T-helper 1 cell treated with Interleukin-12 subunit alpha and Interleukin-12 subunit beta and Interleukin-4 antibody, amounts not matched to agents 30 ng/mL and 1 ng/mL, for 36 hours (primary cell): Measurements from ENCODE around the gene IMMP2L. TPM values are rescaled to one million over a fixed set of nuclear protein-coding genes. Genes with fewer than 3 reads are reported as not detected.

Experiments used
- intact Hi-C: fragments of 100-400 bp; cut with micrococcal nuclease; formaldehyde crosslinking; loops from one replicate; pipeline ENCODE4 v1.15.1; 2024
- total RNA-seq: library from RNA; stranded (reverse); gene quantifications from 2 replicates; pipeline ENCODE4 v1.2.3, GENCODE V29; 2022

The IMMP2L gene
- total RNA-seq, 1 donor from 2014 or later, result 10.4 TPM

DNA sequence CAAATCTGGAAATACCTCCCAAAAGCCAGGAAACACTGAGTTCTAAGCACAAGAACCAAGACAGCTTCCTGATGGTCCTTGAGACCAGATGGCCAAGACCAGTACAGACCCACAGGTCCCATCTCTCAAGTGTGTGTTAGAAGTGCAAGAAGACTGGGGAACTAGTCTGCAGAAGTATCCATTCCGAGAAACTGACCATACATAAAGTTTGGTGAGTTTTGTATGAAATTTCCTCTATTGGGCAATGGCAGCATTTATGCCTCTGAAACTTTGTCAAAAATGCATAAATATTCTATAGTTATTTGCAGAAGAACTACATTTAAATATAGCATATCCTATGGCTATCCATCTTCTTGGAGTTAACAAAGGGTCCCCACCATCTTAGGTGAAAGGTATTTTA, 333.9 kb downstream of the IMMP2L start:
- intact Hi-C loops, result no loop called here

DNA sequence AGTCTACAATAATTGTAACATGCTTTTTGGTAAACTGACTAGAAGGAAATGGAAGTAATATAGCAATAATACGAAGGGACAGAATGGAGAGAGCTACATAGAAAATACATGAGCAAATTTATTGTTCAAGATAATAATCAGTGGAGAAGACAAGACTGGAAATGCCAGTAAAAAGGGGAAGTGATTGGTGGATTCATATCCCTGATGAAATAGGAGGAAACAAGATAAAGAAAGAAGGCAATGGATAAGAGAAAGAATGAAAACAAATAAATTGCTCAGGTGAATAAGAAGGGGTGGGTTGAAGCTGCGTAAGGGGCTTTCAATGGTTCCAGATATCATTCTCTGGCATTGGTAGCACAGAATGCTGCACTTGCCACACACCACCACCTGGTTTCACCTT, 335.5 kb downstream of the IMMP2L start:
- intact Hi-C loops, result no loop called here

DNA sequence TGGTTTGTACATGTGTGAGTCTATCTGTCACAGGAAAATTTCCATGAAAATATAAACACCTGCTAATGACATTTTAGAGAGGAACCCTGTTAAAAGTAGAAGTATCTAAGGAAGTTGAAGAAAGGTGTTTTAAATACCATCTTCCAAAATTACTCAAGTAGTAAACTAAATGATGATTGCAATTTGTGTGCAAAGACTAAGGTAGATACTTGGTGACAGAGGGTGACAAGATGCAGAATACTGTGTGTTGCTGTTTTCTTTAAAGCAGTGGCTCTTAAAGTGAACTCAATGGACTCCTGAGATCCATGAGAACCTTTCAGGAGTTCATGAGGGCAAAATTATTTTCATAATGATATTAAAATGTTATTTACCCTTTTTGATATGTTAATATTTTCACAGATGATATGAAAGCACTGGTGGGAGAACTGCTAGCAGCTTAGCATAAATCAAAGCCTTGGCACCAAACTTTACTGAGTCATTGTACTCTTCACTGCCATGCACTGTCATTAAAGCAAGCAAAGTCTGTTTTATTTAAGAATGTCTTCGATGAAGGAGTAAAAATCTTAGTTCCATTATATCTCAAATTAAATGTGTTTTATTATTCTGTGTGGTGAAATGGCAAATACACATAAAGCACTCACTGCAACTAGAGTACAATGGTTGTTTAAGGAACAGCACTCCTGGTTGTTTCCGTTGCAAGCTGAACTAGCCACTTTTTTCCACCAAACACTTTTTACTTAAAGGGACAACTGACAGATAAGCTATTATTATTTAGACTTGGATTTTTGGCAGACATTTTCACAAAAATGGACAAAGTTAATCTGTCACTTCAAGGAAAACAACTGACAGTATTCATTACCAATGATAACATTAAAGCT, 337.7 kb downstream of the IMMP2L start:
- intact Hi-C loops, result no loop called here

DNA sequence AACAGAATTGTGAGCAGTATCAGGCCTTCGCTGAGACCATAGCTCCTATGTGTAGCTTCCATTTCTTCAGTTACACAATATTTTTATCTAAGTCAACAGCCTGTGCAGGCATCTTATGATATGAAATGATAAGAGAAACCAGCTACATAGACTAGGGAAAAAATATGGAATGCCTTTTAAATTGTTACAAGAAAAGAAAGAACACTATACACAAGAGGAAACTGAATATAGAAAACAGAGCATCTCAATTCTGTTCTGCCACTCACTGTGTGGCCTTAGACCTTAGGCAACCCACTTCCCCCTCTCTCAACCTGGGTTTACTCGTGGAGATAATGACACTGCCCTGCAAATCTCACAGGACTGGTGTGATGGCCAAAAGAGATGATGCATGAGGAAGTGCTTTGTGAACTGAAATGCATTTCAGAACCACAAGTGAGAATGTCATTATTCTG, 338.5 kb downstream of the IMMP2L start:
- intact Hi-C loops, result no loop called here

DNA sequence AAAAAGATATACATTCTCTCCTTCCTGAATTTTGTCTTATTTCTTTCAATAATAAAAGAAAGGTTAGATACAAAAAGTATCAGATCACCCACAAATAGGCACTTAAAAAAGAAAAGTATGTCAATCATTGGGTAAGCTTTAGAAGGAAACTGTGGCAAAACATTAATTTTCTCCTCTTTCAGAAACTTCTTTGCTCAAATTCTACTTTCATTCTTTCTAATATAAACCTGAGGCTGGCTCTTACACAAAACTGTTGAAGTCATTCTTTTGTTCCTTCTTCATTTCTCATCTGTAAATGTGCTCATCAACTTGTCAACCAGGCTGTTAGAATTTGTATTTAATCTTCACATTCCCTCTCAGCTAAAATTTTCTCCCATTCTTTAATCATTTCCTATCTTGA, 346.7 kb downstream of the IMMP2L start:
- intact Hi-C loops, result no loop called here

DNA sequence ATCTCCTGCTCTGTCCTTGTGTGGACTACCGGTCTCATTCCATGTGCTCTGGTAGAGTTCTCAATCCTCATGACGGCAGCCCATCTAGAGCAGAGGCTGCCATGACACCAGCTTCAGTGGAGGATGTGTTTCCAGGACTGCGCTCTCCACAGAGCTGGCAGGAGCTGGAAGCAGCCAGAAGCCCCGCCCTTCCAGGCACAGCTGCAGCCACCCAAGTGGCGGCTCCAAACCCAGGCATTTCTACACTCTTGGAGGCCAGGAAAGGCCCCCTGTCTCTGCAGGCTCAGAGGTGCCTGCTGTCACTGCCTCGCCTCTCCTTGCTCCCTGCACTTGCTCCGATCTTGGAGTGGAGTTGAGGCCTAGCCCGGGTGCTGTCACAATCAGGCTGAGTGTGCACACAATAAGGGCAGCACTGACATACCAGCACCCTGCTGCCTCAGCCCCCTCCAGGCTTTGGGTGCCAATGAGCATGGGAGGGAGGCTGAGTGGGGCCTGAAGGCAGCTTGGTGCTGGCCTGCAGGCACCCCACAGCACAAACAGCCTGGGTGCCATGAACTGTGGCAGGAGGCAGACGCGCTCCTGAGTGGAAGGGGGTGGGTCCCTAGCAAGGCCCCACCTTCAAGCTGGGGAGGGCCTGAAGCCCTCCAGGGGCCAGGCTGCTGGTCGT, 349.3 kb downstream of the IMMP2L start:
- intact Hi-C loops, result no loop called here

DNA sequence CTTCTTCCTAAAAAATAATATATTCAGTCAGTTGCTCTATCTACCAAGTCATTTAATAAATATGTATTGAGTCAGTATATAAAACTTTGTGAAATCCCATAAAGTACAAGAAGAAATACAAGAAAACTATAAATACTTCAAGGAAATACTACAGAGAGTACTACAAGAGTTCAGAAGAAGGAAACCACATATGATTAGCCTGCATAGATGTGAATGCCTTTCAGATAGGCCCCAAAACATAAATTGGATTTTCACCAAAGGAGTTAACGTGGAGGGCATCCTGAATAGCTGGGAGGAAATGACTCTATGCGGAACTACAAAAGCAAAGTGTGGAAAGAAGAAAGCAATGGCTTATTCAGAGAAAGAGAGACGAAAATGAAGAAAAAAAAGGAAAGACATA, 351.3 kb downstream of the IMMP2L start:
- intact Hi-C loops, result no loop called here

DNA sequence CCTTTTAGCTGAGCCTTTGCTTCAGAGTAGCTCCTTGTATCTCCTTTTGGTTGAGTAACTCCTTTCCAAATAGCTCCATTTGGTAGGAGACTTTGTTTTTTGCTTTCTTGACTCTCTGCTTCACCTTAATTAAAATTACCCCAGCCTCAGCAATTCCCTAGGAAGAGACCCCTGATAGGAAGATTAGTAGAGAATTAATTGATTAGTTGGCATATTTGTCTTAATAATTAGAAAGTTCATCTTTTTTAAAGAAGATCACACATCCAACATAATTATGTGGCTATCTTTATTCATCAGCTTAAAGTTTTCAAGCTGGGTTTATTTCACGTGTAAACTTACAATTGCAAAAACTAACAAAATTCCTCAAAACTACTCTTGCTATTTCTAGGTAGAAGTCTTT, 352.2 kb downstream of the IMMP2L start:
- intact Hi-C loops, result no loop called here

DNA sequence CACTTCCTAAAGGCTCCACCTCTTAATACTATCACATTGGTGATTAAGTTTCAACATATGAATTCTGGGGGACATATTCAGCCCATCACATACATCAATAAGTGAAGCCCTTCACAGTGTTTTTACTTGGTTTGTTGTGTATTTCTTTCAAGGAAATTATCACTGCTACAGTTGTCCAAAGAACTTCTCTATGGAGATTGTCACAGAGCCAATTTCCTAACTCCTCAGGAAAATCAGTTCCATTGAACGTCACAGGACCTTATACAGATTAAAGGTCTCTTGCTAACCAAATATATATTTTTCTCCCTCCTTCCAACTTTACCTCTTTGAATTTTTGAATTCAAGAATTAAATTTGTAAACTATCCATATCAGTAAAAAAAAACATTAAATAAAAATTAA, 357.0 kb downstream of the IMMP2L start:
- intact Hi-C loops, result no loop called here

DNA sequence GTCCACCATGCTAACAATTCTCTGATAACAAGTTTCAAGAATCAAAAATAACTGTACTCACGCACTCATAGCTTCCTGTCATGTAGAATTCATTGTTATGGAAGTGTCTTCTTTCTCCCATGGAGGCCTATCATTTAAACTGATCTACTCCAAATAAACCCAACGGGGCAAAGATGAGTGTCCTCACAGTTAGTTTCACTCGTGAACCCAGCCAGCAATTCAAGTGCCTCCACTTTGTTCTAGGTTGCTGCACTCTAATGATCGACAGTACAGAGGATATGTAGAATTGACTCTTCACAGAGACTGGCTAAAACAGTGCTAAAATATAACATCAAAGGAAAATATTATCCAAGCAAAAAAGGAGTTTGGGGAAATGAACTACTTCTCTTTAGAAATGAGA, 360.0 kb downstream of the IMMP2L start:
- intact Hi-C loops, result no loop called here

DNA sequence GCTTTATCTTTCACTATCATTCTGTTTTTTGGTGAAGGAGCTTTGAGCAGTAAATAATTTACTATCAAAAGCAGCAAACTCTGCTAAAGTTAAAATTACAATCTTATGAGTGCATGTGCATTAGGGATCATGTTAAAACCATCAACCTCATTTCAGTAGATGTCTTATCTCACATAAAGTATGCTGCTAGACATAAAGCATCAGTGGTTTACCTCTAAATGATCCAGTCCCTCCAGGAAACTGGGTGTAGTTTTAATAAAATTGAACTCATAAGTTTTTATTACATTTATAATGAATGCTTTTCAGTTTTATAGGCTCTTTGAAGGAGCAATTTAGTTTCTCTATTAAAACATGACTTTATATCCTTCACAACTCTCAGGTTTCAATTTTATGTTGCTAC, 362.6 kb downstream of the IMMP2L start:
- intact Hi-C loops, result loop anchor here (1.0 kb wide), 1 partner anchor 43 kb away; no protein-coding TSS in a partner anchor

DNA sequence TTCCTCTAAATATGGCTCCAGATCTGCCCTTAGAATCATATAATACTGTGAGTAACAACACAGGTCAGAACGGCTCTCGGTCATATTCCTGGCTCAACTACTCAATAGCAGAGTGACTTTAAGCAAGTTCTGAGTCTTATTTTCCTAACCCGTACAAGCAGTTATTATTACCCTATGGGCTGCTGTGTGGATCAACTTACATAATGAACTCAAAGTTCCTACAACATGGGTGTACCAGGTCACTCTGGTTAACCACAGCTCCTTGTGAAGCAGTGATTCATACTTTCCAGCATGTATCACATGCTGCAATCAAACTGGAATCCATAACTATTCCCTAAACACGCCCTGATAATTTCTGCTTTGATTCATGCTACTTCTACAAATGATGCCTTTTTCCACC, 364.0 kb downstream of the IMMP2L start:
- intact Hi-C loops, result no loop called here

DNA sequence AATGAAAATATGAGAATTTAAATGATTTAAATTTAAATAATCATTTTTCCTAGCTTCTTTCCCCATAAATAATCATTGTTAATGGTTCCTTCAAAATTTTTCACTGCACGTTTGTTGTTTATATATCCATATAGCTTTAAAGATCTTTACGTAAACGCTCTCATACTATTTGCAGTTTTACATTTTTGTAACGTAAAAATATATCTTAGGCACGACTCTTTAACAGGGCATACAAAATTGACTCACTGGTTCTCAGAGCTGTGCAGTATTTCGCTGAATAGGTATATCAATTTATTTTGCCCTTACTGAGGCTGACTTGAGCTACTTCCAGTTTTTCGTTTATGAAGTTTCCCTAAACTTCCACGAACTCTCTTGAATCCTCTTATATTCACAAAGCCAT, 365.6 kb downstream of the IMMP2L start:
- intact Hi-C loops, result no loop called here

DNA sequence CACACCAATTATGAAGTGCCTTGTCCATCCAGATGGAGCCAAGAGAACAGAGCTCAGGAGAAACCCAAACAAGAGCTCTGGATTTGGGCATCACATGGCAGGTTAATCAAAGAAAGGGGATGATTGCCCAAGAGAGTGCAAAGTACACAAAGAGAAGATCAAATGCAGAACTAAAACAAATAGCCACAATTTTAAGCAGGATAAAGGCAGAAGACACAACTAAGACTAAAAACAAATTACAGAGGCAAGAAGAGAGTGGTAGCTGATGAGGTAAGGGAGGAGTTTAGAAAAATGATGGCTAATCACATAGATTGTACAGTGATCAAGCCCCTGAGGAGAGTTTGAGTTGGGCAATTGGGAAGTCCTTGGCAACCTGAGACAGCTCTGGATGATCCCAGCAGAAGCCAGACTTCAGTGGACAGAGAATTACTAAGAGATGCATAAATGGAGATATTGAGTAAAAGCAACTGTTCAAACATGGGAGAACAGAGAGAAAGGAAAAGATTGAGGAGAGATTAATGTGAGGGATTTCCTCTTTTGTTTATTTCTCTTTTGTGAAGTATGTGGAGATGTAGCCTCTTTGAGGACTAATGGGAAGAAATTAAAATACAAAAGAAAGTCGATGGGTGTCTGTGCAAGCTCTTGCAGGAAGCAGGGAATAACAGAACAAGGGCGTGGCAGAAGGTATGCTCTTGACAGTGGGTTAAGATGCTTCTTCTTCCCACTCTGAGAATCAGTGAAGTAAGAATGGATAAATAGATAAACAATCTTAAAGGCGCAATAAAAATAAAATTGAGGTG, 369.5 kb downstream of the IMMP2L start:
- intact Hi-C loops, result no loop called here

DNA sequence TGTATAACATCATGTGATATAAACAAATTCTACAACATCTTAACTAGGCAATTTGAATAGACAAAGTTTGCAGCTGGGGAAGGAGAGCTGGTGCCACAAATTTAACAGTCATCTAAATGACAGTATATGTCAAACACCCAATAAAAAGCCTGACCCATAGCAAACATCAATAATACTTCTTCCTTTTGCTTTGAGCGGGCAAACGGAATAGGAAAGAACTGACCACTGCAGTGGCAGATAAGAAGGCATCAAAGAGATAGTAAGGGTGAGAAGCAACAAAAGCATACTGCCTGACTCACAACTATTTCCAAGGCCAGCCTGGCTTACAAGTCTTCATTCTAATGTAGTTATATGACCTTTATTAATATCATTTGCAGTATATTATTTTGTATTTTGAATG, 371.5 kb downstream of the IMMP2L start:
- intact Hi-C loops, result no loop called here

DNA sequence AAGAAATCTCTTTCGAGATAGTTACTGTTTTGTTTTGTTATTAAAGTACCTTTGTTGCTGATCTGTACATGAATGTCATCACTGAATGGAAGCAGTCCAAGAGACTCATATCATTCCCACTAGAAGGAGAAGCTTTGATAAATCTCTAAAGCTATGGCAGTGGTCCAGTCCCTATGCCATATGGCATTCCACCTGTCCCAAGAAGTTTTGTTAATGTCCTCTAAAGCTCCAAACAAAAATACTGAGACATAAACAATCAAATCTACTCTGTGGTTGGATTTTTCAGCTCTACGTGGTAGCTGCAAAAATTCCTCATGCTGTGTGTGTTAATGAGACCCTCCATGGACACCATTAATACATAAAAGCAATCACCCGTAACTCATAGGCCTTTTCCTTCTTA, 377.3 kb downstream of the IMMP2L start:
- intact Hi-C loops, result no loop called here

DNA sequence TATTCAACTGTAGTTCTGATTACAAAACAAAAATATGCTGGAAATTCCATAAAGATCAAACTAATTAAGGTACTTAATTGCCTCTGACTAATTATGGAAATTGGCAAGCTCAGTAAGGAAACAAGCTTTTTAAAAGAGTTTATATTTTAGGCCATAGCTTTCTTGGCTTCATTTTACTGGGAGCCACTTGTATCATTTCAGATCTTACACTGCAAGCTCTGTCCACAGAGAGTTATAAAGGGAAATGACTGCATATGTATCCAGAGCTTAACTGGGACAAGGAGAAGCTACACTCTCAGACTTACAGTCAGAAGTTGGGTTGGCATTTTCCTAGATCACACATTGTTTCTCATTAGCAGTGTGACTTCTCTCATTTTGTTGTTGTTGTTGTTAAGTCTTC, 379.0 kb downstream of the IMMP2L start:
- intact Hi-C loops, result no loop called here

DNA sequence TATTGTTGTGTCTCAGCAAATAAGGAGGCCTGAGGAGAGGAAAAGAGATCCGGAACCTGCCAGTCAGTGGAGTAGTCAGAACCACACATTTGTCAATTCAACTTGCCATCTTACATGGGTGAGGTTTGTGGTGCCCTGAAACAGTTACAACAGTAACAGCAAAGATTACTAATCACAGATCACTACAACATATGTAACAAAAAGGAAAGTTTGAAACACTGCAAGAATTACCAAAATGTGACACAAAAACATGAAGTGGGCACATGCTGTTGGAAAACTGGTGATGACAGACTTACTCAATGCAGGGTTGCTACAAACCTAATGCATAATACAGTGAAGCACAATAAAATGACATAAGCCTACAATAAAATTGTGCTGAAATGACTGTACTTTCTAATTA, 382.0 kb downstream of the IMMP2L start:
- intact Hi-C loops, result no loop called here

DNA sequence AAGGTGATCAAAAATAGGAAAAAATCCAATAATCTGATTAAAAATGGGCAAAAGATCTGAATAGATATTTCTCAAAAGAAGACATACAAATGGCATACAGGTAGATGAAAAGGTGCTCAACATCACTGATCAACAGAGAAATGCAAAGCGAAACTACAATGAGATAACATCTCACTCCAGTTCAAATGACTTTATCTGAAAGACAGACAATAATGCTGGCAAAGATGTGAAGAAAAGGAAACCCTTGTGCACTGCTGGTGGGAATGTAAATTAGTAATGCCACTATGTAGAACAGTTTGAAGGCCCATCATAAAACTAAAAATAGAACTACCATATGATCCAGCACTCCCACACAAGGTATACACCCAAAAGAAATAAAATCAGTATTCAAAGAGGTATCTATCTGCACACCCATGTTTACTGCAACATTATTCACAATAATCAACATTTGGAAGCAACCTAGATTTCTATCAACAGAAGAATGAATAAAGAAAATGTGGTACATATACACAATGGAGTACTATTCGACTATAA, 386.3 kb downstream of the IMMP2L start:
- intact Hi-C loops, result no loop called here

DNA sequence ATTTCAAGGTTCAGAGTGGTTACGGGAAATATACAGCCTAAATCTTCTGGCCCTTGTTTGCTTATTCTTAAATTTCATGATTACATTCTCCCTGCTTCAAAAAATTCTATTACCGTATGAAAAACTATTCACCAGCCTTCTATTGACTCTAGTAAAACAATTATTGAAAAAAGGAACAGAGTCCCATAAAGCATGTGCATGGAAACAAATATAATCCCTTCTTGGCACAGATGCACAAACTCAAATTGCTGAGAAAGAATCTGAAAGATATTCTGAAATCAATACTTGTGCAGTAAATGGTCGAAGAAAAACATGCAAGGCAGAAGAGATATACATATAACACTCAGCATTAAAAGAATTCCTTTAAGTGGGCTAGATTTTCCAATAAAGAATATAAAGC, 387.8 kb downstream of the IMMP2L start:
- intact Hi-C loops, result no loop called here

DNA sequence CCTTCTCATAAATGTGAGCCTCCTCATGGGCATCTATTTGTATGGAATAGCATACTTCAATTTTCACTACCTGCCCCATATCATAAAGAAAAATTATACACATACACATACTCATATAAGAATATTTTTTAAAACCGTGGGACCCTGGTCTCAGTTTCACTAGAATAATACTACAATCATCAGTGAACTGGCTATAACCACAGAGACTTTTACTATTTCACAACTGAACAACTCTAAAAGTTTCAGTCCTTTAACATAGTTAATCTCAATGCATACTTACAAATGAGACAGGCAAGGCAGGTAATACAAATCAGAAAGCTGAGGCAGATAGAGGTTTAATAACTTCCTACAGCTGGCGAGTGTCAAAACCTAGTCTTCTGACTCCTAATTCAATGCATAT, 388.3 kb downstream of the IMMP2L start:
- intact Hi-C loops, result no loop called here

DNA sequence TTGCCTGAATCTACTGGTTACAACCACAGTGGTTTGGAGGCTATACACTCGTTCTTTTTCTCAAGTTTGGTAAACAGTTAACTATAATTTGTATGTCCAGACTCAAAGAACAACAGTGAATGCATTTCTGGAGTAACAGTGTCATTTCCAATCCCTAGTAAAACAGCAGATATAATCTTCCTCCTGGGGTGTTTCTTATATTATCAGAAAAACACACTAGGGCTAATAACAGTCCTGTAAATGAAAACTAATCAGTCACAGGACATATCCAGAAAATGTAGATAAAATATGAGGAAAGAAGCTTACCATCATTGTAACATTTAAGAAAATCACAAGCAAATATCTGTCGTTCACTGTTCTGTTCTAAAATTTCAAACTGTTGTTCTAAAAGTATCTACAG, 388.8 kb downstream of the IMMP2L start:
- intact Hi-C loops, result no loop called here
